ENCODE data around the gene C16orf46. TPM values are rescaled to one million over a fixed set of nuclear protein-coding genes. Genes with fewer than 3 reads are reported as not detected.
A peak's percentile ranks its signal among the peaks of the same experiment; 100 is the strongest.

Gene C16orf46
- total and polyA plus RNA-seq, 2 of the 13 experiments (the other 11 are each of a cell fraction or from before 2014, with no cell fraction given), result 0.38 to 0.55 TPM

DNA sequence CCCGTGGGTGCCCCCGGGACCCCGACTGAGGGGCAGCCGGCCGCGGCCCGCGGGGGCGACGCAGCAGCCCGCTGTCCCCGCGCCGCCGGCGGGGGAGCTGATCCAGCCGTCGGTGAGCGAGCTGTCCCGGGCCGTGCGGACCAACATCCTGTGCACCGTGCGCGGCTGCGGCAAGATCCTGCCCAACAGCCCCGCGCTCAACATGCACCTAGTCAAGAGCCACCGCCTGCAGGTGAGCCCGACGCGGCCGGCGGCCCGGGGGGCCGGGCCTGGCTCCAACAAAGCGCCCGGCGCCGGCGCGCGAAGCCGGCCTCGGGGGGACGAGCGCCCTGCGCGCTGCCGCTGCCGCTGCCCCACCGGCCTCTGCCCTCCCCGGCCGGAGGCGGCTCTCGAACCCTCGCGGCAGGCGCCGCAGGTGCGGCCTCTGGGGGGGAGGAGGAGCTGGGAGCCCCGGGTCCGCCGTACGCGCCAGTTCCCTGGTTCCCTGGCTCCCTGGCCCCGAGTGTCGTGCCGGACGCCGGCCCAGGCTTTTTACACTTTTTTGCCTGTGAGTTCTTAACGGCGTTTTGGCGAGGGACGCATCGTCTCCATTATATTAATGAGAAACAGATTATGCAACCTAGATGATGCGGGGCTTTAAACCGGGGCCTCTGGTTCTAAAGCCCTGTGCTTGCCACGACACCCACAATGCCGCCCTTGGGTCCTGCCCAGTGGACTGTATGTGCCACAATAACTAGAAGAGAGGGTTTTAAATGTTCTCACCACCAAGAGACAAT, 40.9 kb downstream of the C16orf46 start (continued):
- TF ChIP-seq PAWR (CRISPR knock-in tag; IDR thresholded peaks at IDR 0.05; ENCODE audit: borderline replicate concordance), result no peak
- TF ChIP-seq MAZ (IDR thresholded peaks at IDR 0.05; ENCODE audit: borderline replicate concordance, low read depth, low read length), result no peak
- TF ChIP-seq MAZ (CRISPR knock-in tag; IDR thresholded peaks at IDR 0.05; ENCODE audit: low read depth), result no peak
- TF ChIP-seq, protein P1, sequence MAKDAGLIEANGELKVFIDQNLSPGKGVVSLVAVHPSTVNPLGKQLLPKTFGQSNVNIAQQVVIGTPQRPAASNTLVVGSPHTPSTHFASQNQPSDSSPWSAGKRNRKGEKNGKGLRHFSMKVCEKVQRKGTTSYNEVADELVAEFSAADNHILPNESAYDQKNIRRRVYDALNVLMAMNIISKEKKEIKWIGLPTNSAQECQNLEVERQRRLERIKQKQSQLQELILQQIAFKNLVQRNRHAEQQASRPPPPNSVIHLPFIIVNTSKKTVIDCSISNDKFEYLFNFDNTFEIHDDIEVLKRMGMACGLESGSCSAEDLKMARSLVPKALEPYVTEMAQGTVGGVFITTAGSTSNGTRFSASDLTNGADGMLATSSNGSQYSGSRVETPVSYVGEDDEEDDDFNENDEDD (CRISPR knock-in tag; IDR thresholded peaks at IDR 0.05; ENCODE audit: borderline replicate concordance), result 0 out of 2 replicates have a peak, but pooled peaks have one; percentile 18
- no peak for TF ChIP-seq ZNF234 (CRISPR knock-in tag; conservative IDR thresholded peaks at IDR 0.05)
- TF ChIP-seq AGO2 (optimal IDR thresholded peaks at IDR 0.05; ENCODE audit: low read depth, low read length), result peak; percentile 36
- peak; percentile 21; the same call in 1 of the 2 replicates for TF ChIP-seq CEBPB (IDR thresholded peaks at IDR 0.05; ENCODE audit: borderline replicate concordance, low read depth, low read length)
- TF ChIP-seq, protein P2, sequence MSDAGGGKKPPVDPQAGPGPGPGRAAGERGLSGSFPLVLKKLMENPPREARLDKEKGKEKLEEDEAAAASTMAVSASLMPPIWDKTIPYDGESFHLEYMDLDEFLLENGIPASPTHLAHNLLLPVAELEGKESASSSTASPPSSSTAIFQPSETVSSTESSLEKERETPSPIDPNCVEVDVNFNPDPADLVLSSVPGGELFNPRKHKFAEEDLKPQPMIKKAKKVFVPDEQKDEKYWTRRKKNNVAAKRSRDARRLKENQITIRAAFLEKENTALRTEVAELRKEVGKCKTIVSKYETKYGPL (CRISPR knock-in tag; IDR thresholded peaks at IDR 0.05), result peak; percentile 46; the same call in 1 of the 2 replicates
- no peak for TF ChIP-seq ZNF577 (CRISPR knock-in tag; IDR thresholded peaks at IDR 0.05; ENCODE audit: borderline replicate concordance, low read depth)
- 0 out of 2 replicates have a peak, but pooled peaks have one; percentile 50 for TF ChIP-seq MXD1 (CRISPR knock-in tag; IDR thresholded peaks at IDR 0.05)
- TF ChIP-seq, protein P3, sequence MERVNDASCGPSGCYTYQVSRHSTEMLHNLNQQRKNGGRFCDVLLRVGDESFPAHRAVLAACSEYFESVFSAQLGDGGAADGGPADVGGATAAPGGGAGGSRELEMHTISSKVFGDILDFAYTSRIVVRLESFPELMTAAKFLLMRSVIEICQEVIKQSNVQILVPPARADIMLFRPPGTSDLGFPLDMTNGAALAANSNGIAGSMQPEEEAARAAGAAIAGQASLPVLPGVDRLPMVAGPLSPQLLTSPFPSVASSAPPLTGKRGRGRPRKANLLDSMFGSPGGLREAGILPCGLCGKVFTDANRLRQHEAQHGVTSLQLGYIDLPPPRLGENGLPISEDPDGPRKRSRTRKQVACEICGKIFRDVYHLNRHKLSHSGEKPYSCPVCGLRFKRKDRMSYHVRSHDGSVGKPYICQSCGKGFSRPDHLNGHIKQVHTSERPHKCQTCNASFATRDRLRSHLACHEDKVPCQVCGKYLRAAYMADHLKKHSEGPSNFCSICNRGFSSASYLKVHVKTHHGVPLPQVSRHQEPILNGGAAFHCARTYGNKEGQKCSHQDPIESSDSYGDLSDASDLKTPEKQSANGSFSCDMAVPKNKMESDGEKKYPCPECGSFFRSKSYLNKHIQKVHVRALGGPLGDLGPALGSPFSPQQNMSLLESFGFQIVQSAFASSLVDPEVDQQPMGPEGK (CRISPR knock-in tag; IDR thresholded peaks at IDR 0.05), result 0 out of 2 replicates have a peak, but pooled peaks have one; percentile 41
- no peak for TF ChIP-seq ZNF83 (CRISPR knock-in tag; IDR thresholded peaks at IDR 0.05; ENCODE audit: borderline replicate concordance)
- no peak for TF ChIP-seq MEF2D (CRISPR knock-in tag; IDR thresholded peaks at IDR 0.05)
- TF ChIP-seq CEBPZ (IDR thresholded peaks at IDR 0.05; ENCODE audit: low read length), result no peak
- TF ChIP-seq TAF15 (IDR thresholded peaks at IDR 0.05; ENCODE audit: low read depth, low read length, poor library complexity, severe bottlenecking), result no peak
- TF ChIP-seq ZNF260 (CRISPR knock-in tag; IDR thresholded peaks at IDR 0.05; ENCODE audit: borderline replicate concordance, low read depth), result no peak
- TF ChIP-seq NRL (CRISPR knock-in tag; IDR thresholded peaks at IDR 0.05; ENCODE audit: borderline replicate concordance), result 0 out of 2 replicates have a peak, but pooled peaks have one; percentile 57
- TF ChIP-seq ZFX (CRISPR knock-in tag; IDR thresholded peaks at IDR 0.05; ENCODE audit: low read depth), result peak; percentile 51
- no peak for TF ChIP-seq CENPBD1 (CRISPR knock-in tag; IDR thresholded peaks at IDR 0.05; ENCODE audit: borderline replicate concordance, low read depth)

All from HepG2 (cell line).